GM12878 (cell line): Measurements from ENCODE around the gene HYDIN. TPM values are rescaled to one million over a fixed set of nuclear protein-coding genes. Genes with fewer than 3 reads are reported as not detected.

Experiments used
- ATAC-seq: fragments of 200-7000 bp; cut with Tn5 transposase; 3 replicates; pipeline ENCODE4 v1.9.1; 2020; ENCODE audit warnings: mild to moderate bottlenecking, moderate library complexity
- BruUV-seq: library from RNA; stranded (reverse); fragments of 400-500 nt; replicated peaks from 2 replicates; lab custom pipeline; 2021; lab: Mats Ljungman, UMichigan
- CTCF ChIA-PET: fragments of 300-600 bp; sonication (Branson Sonifier 250); formaldehyde crosslinking; extraction: SDS; loops from one replicate; lab custom pipeline; 2021; ENCODE audit warnings: inconsistent platforms; lab: Yijun Ruan, JAX
- POLR2A ChIA-PET: fragments of 350-600 bp; formaldehyde crosslinking; extraction: SDS; loops from one replicate; lab custom pipeline; 2021; ENCODE audit warnings: inconsistent platforms; lab: Charles Lee
- RAD21 ChIA-PET: fragments of 300-600 bp; sonication (Branson Sonifier 250); formaldehyde crosslinking; loops from one replicate; lab custom pipeline; 2023; ENCODE audit warnings: antibody characterized with exemption; ENCODE audit not compliant: unreplicated experiment; lab: Charles Lee
- SMC1A ChIA-PET: fragments of 300-600 bp; sonication (Branson Sonifier 250); formaldehyde crosslinking; loops from one replicate; lab custom pipeline; 2023; ENCODE audit not compliant: unreplicated experiment, uncharacterized antibody; lab: Charles Lee
- DNase-seq: peaks from one replicate; pipeline ENCODE4 v3.0.0-alpha.2; 2011; ENCODE audit warnings: low read depth, low spot score
- FAIRE-seq: peaks from 3 replicates; lab custom pipeline; 2011; peaks lifted over from hg19 to GRCh38; lab: Jason Lieb, UNC
- H2AFZ ChIP-seq: 2 replicates; pipeline ENCODE4 v1.6.0; 2011; ENCODE audit warnings: low read depth, low read length, control low read depth; ENCODE audit not compliant: control insufficient read depth
- H3K27ac ChIP-seq: 2 replicates; pipeline ENCODE4 v1.5.1; 2011; ENCODE audit warnings: control low read depth; ENCODE audit not compliant: control insufficient read depth, insufficient read depth
- H3K27me3 ChIP-seq, 2 experiments: replicated peaks in 1 of 2; 2 replicates each; pipeline versions ENCODE4 v1.6.0 to v1.6.1; 2011; ENCODE audit warnings: low read length in 1 of 2; ENCODE audit not compliant: control insufficient read depth in 2 of 2, insufficient read depth in 2 of 2
- H3K36me3 ChIP-seq, 2 experiments: 2 replicates each; pipeline ENCODE4 v1.5.1; 2011; ENCODE audit warnings: low read length in 1 of 2; ENCODE audit not compliant: control insufficient read depth in 2 of 2, insufficient read depth in 2 of 2
- H3K4me1 ChIP-seq: 2 replicates; pipeline ENCODE4 v1.6.1; 2011; ENCODE audit warnings: mild to moderate bottlenecking, low read length, moderate library complexity, mixed read lengths; ENCODE audit not compliant: control insufficient read depth, insufficient read depth
- H3K4me2 ChIP-seq: 2 replicates; pipeline ENCODE4 v1.6.0; 2011; ENCODE audit warnings: control low read depth; ENCODE audit not compliant: control insufficient read depth, insufficient read depth
- H3K4me3 ChIP-seq: fragments of 200-600 bp; sonication (generic); 2 replicates; pipeline ENCODE4 v1.5.1; 2016
- H3K79me2 ChIP-seq: 2 replicates; pipeline ENCODE4 v1.6.0; 2011; ENCODE audit warnings: low read length; ENCODE audit not compliant: control insufficient read depth, insufficient read depth
- H3K9ac ChIP-seq: 2 replicates; pipeline ENCODE4 v1.8.0; 2011; ENCODE audit warnings: low read length, control low read depth, mixed read lengths; ENCODE audit not compliant: control insufficient read depth, insufficient read depth
- H3K9me3 ChIP-seq: replicated peaks from 3 replicates; pipeline ENCODE4 v1.5.1; 2011; ENCODE audit warnings: mild to moderate bottlenecking, low read length; ENCODE audit not compliant: control insufficient read depth, insufficient read depth
- H4K20me1 ChIP-seq: 2 replicates; pipeline ENCODE4 v1.6.0; 2011; ENCODE audit not compliant: control insufficient read depth, insufficient read depth
- BACH1 ChIP-seq: fragments of 450-650 bp; IDR thresholded peaks from 2 replicates; pipeline ENCODE4 v1.6.1; 2017; ENCODE audit warnings: mild to moderate bottlenecking, borderline replicate concordance
- BMI1 ChIP-seq: fragments of 450-650 bp; IDR thresholded peaks from 2 replicates; pipeline ENCODE4 v1.6.1; 2016; ENCODE audit warnings: mild to moderate bottlenecking, moderate library complexity, borderline replicate concordance
- CEBPB ChIP-seq, 2 experiments: fragments of 150-350 bp in 1 of 2; IDR thresholded peaks; 2 replicates each; pipeline ENCODE4 v1.6.1; 2012 to 2014; ENCODE audit warnings: low read depth in 2 of 2, low read length in 2 of 2, borderline replicate concordance in 1 of 2, inconsistent platforms in 1 of 2
- CHD4 ChIP-seq: fragments of 200-600 bp; sonication (generic); IDR thresholded peaks from 2 replicates; pipeline ENCODE4 v1.6.1; 2016; ENCODE audit warnings: mild to moderate bottlenecking
- CREB1 ChIP-seq: IDR thresholded peaks from 2 replicates; pipeline ENCODE4 v1.6.1; 2012; ENCODE audit warnings: low read depth, mild to moderate bottlenecking, inconsistent platforms
- EP300 ChIP-seq, 2 experiments: fragments of 150-350 bp in 1 of 2; IDR thresholded peaks; 2 replicates each; pipeline ENCODE4 v1.6.1; 2011 to 2012; ENCODE audit warnings: low read depth in 2 of 2, low read length in 2 of 2, borderline replicate concordance in 1 of 2, improper control_type of control experiment in 1 of 2, inconsistent platforms in 1 of 2; ENCODE audit not compliant: control insufficient read depth in 1 of 2
- FOS ChIP-seq: IDR thresholded peaks from 3 replicates; pipeline ENCODE4 v1.6.1; 2011; ENCODE audit warnings: borderline replicate concordance; ENCODE audit not compliant: insufficient read length; ENCODE audit errors: extremely low read depth
- FOXK2 ChIP-seq: fragments of 450-650 bp; IDR thresholded peaks from 2 replicates; pipeline ENCODE4 v1.6.1; 2017; ENCODE audit warnings: mild to moderate bottlenecking, moderate library complexity
- HDGF ChIP-seq: fragments of 450-650 bp; IDR thresholded peaks from 2 replicates; pipeline ENCODE4 v1.6.1; 2016; ENCODE audit warnings: antibody characterized with exemption
- NR2C2 ChIP-seq: IDR thresholded peaks from 2 replicates; pipeline ENCODE4 v1.6.1; 2011; ENCODE audit warnings: borderline replicate concordance, low read depth; ENCODE audit not compliant: control insufficient read depth, insufficient read length
- PAX5 ChIP-seq: IDR thresholded peaks from 2 replicates; pipeline ENCODE4 v1.6.1; 2011; ENCODE audit warnings: low read depth, low read length, borderline replicate concordance
- PAX8 ChIP-seq: fragments of 450-650 bp; IDR thresholded peaks from 2 replicates; pipeline ENCODE4 v1.6.1; 2017; ENCODE audit warnings: mild to moderate bottlenecking, moderate library complexity
- POLR2AphosphoS2 ChIP-seq: IDR thresholded peaks from 2 replicates; pipeline ENCODE4 v1.6.1; 2011; ENCODE audit warnings: low read depth, mild to moderate bottlenecking, low read length, improper control_type of control experiment, moderate library complexity
- RAD51 ChIP-seq: fragments of 450-650 bp; IDR thresholded peaks from 2 replicates; pipeline ENCODE4 v1.6.1; 2016; ENCODE audit warnings: moderate library complexity, mild to moderate bottlenecking, inconsistent platforms
- SMAD1 ChIP-seq: fragments of 450-650 bp; IDR thresholded peaks from 2 replicates; pipeline ENCODE4 v1.6.1; 2018; ENCODE audit warnings: mild to moderate bottlenecking, low read depth; ENCODE audit not compliant: partially characterized antibody
- SMARCA5 ChIP-seq: fragments of 450-650 bp; IDR thresholded peaks from 2 replicates; pipeline ENCODE4 v1.6.1; 2017; ENCODE audit warnings: mild to moderate bottlenecking
- SP1 ChIP-seq: IDR thresholded peaks from one replicate; pipeline ENCODE4 v1.6.1; 2011; ENCODE audit warnings: low read depth, low read length
- SPI1 ChIP-seq: IDR thresholded peaks from 2 replicates; pipeline ENCODE4 v1.6.1; 2011; ENCODE audit warnings: low read depth, mild to moderate bottlenecking, low read length, moderate library complexity, borderline replicate concordance; ENCODE audit not compliant: insufficient read depth
- SREBF2 ChIP-seq: IDR thresholded peaks from 2 replicates; pipeline ENCODE4 v1.6.1; 2012; ENCODE audit warnings: mild to moderate bottlenecking, low read length
- STAT3 ChIP-seq: IDR thresholded peaks from 2 replicates; pipeline ENCODE4 v1.6.1; 2011; ENCODE audit warnings: low read depth, low read length, improper control_type of control experiment
- WGBS: methylation state at CpG from one replicate; pipeline ENCODE4 v1.1.6; 2016; ENCODE audit warnings: low lambda C conversion rate; ENCODE audit not compliant: insufficient replicate concordance, insufficient coverage; ENCODE audit errors: missing lambda C conversion rate; 5-methylcytosine and 5-hydroxymethylcytosine counted together
- in situ Hi-C: fragments of 300-500 bp; cut with MboI; formaldehyde crosslinking; loops from 9 replicates; pipeline ENCODE4 v1.14.3; 2018; ENCODE audit warnings: mixed read lengths
- intact Hi-C: fragments of 100-400 bp; cut with micrococcal nuclease; formaldehyde crosslinking; loops from one replicate; pipeline ENCODE4 v1.14.2; 2022; ENCODE audit not compliant: unreplicated experiment
- polyA plus RNA-seq, 11 experiments: library from polyadenylated mRNA; depleted of rRNA in 4 of 11; unstranded in 6 of 11; stranded (reverse) in 5 of 11; fragments of >200 nt; fragmentation: Nextera tagmentation in 4 of 11; fragmentation: Illumina TruSeq in 1 of 11; extraction: Ambion mirVana in 4 of 11; extraction: Trizol in 1 of 11; gene quantifications; 1 replicate in 1 of 11; 2 replicates in 10 of 11; pipeline versions ENCODE4 v1.2.1 to v1.2.3, GENCODE V29; 2011 to 2016; ENCODE audit warnings: inconsistent platforms in 2 of 11, missing spikeins in 2 of 11, low read depth in 1 of 11
- total RNA-seq, 4 experiments: library from RNA; depleted of rRNA in 3 of 4; stranded (reverse); fragments of >200 nt in 3 of 4; fragmentation: Illumina TruSeq in 1 of 4; extraction: Trizol in 1 of 4; gene quantifications; 2 replicates each; pipeline versions ENCODE4 v1.2.1 to v1.2.3, GENCODE V29; 2013 to 2021
- TF ChIP-seq, protein P1 (sequence below): fragments of 450-650 bp; IDR thresholded peaks from 2 replicates; pipeline ENCODE4 v1.6.1; 2017; ENCODE audit warnings: low read depth, mild to moderate bottlenecking, moderate library complexity
- TF ChIP-seq, protein P2 (sequence below): fragments of 450-650 bp; IDR thresholded peaks from 2 replicates; pipeline ENCODE4 v1.6.1; 2017; ENCODE audit warnings: borderline replicate concordance

HYDIN gene
- total and polyA plus RNA-seq, 10 of the 15 experiments (the other 5 are each of a cell fraction or from before 2014, with no cell fraction given) = 0.01 to 0.30 (median 0.10) TPM; not detected in 7

DNA sequence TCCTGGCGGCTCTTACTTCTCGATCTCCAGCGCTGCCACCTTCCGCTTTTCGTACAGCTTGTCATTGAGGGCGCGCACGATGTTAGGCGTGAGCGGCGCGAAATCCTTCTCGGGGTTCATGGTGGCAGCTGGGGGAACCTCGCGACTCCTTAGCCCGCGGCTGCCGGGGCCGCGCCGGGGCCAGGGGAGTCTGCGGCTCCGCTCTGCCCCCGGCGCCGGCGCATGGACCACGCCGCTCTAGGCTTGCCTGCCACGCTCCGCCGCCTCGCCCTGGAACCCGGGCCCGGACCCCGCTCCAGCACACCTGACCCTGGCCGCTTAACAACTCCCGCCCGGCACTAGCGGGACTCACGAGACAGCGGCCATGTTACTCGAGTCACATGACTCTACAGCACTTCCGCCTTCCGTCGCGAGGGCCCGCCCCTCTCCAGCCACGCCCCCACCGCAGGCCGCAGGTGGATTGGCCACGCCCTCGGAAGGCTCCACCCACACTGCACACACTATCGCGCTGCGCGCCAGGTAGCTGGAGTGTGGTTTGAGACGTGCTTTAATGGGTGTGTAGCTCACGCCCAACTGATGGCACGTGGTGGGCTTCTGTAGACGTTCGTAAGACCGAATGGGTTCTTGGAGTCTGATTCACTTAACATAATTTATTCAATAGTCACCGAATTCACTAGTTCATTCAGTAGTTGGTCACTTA lies 429.6 kb downstream of the HYDIN start, which contains the start of gene VAC14 (continued):
- TF ChIP-seq STAT3 = no peak
- no peak for TF ChIP-seq SREBF2
- TF ChIP-seq CREB1 = no peak
- TF ChIP-seq CHD4 = no peak

DNA sequence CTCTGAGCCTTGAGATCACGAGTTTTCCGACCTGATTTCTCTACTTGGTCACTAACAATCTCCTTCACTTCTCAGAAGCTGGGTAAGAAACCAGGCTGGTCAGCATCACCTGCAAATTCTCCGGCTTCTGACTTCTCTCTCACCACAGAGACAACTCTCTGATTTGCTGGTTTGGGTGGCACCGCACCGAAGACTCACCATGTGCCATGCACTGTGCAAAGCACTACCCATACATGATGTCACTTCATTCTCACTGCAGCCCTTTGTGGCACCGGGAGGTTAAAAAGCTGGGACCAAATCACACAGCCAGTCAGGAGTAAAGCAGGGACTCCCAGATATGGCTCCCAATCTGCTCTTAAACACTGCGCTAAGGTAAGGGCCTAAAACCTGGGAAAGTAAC lies 430.2 kb downstream of the HYDIN start:
- peaks cover 32% of the 10 kb centered on the region for H3K79me2 ChIP-seq
- RAD21 ChIA-PET = no interaction called here
- TF ChIP-seq SMAD1 (no peak), POLR2AphosphoS2 (no peak), RAD51 (no peak), SPI1 (no peak), SP1 (no peak), PAX5 (no peak), BACH1 (no peak), FOS (no peak), BMI1 (no peak), NR2C2 (no peak), CEBPB (IDR thresholded peaks at IDR 0.05; ENCODE audit: borderline replicate concordance in 1 of 2, low read depth in 2 of 2, low read length in 2 of 2) (no peak), EP300 (IDR thresholded peaks at IDR 0.05; ENCODE audit: borderline replicate concordance in 1 of 2, control insufficient read depth in 1 of 2, low read depth in 2 of 2, low read length in 2 of 2) (no peak), FOXK2 (no peak), SMARCA5 (no peak), PAX8 (no peak), HDGF (no peak)
- TF ChIP-seq, protein P1, sequence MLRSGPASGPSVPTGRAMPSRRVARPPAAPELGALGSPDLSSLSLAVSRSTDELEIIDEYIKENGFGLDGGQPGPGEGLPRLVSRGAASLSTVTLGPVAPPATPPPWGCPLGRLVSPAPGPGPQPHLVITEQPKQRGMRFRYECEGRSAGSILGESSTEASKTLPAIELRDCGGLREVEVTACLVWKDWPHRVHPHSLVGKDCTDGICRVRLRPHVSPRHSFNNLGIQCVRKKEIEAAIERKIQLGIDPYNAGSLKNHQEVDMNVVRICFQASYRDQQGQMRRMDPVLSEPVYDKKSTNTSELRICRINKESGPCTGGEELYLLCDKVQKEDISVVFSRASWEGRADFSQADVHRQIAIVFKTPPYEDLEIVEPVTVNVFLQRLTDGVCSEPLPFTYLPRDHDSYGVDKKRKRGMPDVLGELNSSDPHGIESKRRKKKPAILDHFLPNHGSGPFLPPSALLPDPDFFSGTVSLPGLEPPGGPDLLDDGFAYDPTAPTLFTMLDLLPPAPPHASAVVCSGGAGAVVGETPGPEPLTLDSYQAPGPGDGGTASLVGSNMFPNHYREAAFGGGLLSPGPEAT = no peak
- TF ChIP-seq, protein P2, sequence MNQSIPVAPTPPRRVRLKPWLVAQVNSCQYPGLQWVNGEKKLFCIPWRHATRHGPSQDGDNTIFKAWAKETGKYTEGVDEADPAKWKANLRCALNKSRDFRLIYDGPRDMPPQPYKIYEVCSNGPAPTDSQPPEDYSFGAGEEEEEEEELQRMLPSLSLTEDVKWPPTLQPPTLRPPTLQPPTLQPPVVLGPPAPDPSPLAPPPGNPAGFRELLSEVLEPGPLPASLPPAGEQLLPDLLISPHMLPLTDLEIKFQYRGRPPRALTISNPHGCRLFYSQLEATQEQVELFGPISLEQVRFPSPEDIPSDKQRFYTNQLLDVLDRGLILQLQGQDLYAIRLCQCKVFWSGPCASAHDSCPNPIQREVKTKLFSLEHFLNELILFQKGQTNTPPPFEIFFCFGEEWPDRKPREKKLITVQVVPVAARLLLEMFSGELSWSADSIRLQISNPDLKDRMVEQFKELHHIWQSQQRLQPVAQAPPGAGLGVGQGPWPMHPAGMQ = no peak

More for the DNA sequence above, 430.2 kb downstream of the HYDIN start:
- SMC1A ChIA-PET = interaction anchor here (1.1 kb wide), 1 partner anchor 9 kb away, joined by 4 read pairs; no protein-coding TSS in a partner anchor
- Histone ChIP-seq H3K9ac (peak overlapping the region; percentile 89), H2AFZ (peak overlapping the region; percentile 97), H4K20me1 (no peaks in the 10 kb centered on the region), H3K4me1 (peaks cover 18% of the 10 kb centered on the region), H3K9me3 (peaks cover 2% of the 10 kb centered on the region; the same call in 1 of the 3 replicates), H3K36me3 (no peaks in the 10 kb centered on the region; a peak in 1 of 4 replicates), H3K27ac (peak overlapping the region; percentile 79), H3K4me2 (peak overlapping the region; percentile 70), H3K27me3 (no peaks in the 10 kb centered on the region), H3K4me3 (peak overlapping the region; percentile 94)
- BruUV-seq = TSS peak; percentile 57
- intact Hi-C loops = no loop called here
- CTCF ChIA-PET = interaction anchor here (1.7 kb wide), 1 partner anchor 29 kb away, joined by 7 read pairs; no protein-coding TSS in a partner anchor
- POLR2A ChIA-PET = no interaction called here
- whole genome bisulfite sequencing = 7% methylated on average over 7 of the region's 7 CpGs
- in situ Hi-C loops = no loop called here
- FAIRE-seq (peak; percentile 49), ATAC-seq (peak; percentile 21), DNase-seq (no peak)
